CD4-positive, alpha-beta T cell treated with Interleukin-15 for 4 hours (primary cell): ENCODE data around the gene EML5.
"Not testable (repeated sequence)": the region's sequence is repeated elsewhere in the genome, so short reads cannot be mapped to it uniquely, and the experiment has no call there.

Experiments
- DNase-seq: peaks from one replicate; pipeline ENCODE4 v3.0.0-alpha.2; 2020; ENCODE audit warnings: low spot score

Gene EML5

DNA sequence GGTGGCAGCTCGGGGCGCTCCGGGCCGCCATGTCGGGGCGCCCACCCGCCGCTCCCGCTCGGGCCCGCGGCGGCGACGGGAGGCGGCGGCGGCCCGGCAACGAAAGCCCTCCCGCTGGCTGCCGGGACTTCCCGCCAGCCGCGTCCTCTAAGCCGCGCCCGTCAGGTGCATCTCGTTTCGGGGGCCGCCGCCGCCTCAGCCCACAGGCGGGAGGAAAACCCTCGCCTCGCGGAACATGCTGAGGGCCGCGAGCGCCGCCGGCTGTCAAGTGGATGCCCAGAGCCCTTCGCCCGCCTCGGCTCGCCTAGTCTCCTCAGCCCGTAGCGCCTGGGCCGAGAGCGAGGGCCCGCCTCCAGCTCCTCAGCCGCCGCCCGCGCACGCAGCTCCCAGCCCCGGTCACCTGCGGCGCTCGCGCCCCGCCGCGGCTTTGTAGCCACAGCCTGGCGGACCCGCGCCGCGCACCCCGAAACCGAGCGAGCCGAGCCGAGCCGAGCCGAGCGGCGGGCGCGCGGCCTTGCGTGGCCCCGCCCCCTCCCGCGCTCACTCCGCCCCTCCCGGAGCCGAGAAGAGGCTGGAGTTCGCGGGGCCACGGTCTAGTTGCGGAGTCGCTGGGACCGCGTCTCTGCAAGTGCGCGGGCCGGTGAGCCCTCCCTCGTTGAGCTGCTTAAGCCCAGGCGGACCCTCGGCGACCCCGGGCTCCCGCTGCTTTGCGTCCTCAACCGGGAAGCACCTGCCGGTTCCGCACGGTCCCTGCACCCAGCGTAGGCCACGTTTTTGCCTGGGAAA lies at the start of gene EML5:
EML5 (minus strand) TSS at position 481 of the 786 bp plus-strand sequence; CDS start at position 31, 450 bp downstream.
- DNase-seq: peak; percentile 83

- DNase-seq: no peak
Measured at GRCh38 chr14:88842414-88842813, 49.7 kb upstream of the EML5 start.

- DNase-seq: no peak
Measured at GRCh38 chr14:88841741-88842140, 49.0 kb upstream of the EML5 start.

- DNase-seq: no peak
Measured at GRCh38 chr14:88840926-88841325, 48.2 kb upstream of the EML5 start.

DNA sequence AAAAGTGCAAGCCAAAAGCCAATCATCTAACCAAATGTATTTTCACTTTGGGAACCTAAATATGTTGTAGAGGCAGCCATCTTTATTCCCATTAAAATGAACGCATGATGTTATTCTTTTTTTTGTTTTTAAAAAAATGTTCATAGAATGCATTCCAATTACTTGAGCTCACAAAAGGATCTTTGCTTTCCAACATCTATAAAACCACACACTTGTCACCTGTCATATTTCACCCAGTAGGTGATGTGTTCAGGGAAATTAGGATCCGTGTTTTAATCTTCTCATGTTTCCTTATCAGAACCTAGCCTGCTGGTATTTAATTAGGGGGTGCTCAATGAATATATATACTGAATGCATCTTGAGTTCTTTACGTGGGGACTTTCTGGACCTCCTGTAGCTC lies 45.3 kb upstream of the EML5 start:
- DNase-seq: no peak

DNA sequence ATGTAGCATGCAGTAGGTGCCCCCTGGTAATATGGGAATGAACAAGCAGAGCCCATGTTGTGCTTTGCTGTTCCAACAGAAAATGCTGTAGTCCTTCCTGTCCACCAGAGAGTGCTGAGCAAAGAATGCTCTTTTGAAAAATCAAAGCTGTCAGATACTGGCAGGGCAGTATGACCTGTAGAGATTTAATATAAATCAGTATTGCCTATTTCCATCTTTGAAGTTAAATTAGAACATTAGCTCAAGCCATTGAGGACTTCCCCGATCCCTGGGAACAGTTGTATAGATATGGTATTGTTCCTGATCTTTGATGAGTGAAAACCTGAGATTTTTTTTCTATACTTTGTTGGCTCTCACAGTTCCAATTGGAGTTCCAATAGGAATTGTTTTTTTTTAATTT lies 44.7 kb upstream of the EML5 start:
- no peak for DNase-seq

DNA sequence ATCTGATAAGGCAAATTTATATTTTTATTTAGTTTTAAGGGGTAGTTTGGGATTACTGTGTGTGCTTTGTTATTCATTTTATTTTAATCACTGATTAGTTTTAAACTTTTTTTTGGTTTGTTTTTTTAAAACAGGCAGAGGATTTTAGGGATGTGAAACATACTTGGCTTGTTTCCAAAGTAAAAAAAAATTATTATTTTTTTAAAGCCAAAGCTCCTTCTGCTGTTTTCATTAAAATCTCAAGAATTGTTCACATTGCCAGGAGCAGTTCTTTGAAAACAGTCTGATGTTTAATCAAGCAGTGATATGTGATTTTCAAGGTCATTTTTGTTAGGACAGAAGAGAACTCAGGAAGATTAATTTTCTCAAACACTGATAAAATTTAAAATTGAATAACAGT lies 42.9 kb upstream of the EML5 start:
- no peak for DNase-seq

GRCh38 chr14:88834883-88835431 lies 42.2 kb upstream of the EML5 start:
- no peak for DNase-seq

- DNase-seq: no peak
Measured at GRCh38 chr14:88831284-88831683, 38.5 kb upstream of the EML5 start.

GRCh38 chr14:88829685-88830302 lies 37.0 kb upstream of the EML5 start:
- no peak for DNase-seq

GRCh38 chr14:88829188-88829587 lies 36.4 kb upstream of the EML5 start:
- no peak for DNase-seq

DNA sequence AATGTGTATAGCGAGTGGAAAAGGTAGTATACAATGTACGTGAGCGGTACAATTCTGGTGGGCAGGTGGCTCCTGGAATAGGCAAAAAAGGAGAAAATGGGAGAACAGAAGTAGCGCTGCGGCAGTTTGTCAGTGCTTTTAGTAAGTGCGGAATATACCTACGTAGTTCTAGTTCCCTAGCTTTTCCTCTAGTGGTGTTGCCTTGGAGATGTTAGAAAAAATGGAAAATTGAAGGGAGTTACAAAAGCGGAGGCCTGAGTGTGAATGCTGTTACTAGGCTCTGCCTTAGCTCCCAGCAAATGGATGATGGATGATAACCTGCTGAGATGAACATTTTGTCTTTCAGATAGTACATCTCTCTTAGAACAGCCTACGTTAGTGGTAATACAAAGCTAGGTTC lies 32.8 kb upstream of the EML5 start:
- DNase-seq: no peak

- no peak for DNase-seq
Measured at GRCh38 chr14:88825078-88825458, 32.3 kb upstream of the EML5 start.

DNA sequence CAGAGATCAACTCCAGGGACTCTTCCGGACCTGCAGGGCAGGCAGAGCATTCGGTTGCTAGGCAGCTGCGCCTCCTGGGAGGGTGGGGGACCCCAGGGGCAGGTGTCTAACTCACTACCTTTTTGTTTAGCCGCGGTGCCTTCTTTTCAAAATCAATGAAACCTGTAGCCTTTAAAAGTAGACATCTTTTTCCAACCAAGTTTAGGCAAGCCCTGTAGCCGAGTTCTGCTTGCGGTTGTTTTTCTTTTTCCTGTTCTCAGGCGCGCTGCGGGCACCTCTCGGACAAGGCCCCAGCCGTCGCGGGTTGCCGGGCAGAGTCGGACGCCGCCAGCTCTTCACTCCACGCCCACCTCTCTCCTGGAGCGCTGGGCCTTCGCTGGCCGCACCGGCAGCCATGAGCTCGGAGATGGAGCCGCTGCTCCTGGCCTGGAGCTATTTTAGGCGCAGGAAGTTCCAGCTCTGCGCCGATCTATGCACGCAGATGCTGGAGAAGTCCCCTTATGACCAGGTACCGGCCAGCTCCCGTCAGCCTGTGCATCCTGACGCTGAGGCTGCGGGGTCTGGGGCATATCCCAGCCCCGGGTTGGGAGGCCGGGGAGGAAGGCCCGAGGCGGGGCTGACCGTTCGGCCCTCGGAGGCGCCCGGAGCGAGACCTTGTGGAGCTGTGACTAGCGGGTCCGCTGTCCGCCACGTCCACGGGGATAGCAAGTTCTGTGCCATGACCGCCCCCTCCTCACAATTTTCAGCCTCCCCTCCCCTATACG lies 31.7 kb upstream of the EML5 start, which contains the start of gene TTC8:
TTC8 (plus strand) TSS at position 338 of the 764 bp plus-strand sequence; CDS start at position 395, 57 bp downstream.
- DNase-seq: peak; percentile 79

DNA sequence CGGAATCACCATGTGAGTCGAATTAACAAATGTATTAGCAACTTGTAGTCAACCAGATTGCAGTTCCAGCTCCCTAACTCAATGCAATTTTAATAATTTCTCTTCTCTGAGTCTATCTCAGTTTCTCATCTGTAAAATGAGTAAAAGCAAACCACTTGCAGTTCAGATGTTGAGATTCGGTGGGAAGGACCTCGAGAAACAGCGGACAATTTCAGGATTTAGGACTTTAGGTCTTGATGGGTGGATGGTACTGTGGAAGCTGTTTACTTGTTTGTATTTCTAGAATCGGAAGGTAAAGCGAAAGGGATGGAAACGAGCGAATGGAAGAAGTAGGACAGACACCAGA lies 31.2 kb upstream of the EML5 start:
- no peak for DNase-seq

- DNase-seq: no peak
Measured at GRCh38 chr14:88821888-88822287, 29.1 kb upstream of the EML5 start.

GRCh38 chr14:88821378-88821777 lies 28.6 kb upstream of the EML5 start:
- DNase-seq: no peak

- DNase-seq: not testable (repeated sequence)
Measured at GRCh38 chr14:88819674-88820073, 26.9 kb upstream of the EML5 start.

GRCh38 chr14:88818018-88818417 lies 25.3 kb upstream of the EML5 start:
- DNase-seq: no peak

- no peak for DNase-seq
Measured at GRCh38 chr14:88815980-88816379, 23.2 kb upstream of the EML5 start.

- no peak for DNase-seq
Measured at GRCh38 chr14:88808359-88808758, 15.6 kb upstream of the EML5 start.

DNA sequence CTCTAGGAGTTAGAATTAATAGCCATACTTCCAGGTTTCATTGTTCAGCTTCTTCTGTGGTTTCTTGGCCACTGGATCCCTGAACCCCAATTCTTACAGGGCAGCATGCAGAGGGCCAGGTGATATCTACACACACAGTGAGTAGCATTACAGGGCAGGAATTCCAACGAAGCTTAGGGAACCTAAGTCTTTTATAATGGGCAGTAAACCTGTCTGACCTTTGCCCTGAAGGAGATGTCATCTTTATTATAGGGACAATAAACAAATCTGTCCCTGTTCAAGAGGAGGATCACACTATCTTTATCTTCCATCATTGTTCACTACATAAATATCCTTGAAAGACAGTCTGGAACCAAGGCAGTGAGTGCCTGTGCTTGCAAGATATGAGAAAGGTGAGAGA lies 11.7 kb upstream of the EML5 start:
- no peak for DNase-seq

DNA sequence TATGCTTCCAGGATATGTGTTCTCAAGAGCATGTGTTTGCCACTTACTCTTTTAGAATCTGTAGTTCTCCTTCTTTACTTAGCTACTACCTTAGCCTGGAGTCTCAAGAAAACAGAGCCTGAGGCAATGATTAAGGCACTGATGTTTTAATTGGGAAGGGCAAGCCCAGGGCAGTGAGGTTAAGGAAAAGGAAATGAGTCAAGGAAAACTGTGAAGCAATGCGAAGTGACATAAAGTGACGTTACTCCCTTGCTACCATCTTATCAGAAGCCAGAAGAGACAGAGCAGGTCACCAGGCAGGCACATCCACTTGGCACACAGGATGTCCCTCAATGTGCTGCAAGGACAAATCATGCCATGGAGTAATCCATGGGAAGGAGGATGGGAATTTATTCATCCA lies 11.3 kb upstream of the EML5 start:
- DNase-seq: no peak
